ENCODE results near the gene FOXK1.
A peak's percentile ranks its signal among the peaks of the same experiment; 100 is the strongest.
"Not testable (repeated sequence)": the region's sequence is repeated elsewhere in the genome, so short reads cannot be mapped to it uniquely, and the experiment has no call there.

FOXK1 gene

DNA sequence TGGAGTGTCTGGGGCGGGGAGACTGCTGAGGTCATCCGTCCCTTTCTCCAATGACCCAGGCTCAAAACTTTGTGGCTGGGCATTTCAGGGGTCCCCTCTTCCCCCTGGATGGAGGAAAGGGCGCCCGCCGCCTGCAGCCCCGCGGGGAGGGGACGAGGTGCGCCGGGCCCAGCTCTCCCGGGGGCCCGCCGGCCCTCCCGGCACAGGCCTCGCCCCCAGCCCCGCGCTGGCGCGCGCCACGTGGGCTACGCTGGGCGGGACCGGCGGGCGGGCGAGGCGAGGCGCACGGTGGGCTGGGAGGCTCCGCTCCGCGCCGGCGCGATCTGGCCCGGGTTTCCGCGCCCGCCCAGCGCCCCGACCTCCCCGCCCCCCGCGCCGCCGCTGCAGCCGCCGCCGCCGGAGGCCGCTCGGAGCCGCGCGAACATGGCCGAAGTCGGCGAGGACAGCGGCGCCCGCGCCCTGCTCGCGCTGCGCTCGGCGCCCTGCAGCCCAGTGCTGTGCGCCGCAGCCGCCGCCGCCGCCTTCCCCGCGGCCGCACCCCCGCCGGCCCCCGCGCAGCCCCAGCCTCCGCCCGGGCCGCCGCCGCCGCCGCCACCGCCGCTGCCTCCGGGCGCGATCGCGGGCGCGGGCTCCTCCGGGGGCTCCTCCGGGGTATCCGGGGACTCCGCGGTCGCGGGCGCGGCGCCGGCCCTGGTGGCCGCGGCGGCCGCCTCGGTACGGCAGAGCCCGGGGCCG is at the start of gene FOXK1:
Gene FOXK1, plus strand, starts transcription at position 410 of the 735 bp plus-strand sequence. Its CDS starts 14 bp downstream, at position 424.
- DNase-seq (ENCODE audit: low spot score): peak; percentile 82

DNA sequence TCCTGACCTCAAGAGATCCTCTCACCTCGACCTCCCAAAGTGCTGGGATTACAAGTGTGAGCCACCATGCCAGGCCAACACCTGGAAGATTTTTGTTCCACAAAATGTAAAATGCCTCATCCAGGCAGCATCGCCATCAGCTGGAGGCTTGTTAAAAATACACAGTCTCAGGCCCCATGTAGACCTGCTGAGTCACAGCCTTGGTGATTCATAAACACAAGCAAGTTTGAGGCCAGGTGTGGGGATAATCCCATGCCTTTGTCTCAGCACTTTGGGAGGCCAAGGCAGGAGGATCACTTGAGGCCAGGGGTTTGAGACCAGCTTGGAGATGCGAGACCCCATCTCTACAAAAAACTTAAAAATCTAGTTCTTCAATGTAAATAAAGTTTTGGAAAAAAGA is 49.1 kb upstream of the FOXK1 start:
- no peak for DNase-seq (ENCODE audit: low spot score)

DNA sequence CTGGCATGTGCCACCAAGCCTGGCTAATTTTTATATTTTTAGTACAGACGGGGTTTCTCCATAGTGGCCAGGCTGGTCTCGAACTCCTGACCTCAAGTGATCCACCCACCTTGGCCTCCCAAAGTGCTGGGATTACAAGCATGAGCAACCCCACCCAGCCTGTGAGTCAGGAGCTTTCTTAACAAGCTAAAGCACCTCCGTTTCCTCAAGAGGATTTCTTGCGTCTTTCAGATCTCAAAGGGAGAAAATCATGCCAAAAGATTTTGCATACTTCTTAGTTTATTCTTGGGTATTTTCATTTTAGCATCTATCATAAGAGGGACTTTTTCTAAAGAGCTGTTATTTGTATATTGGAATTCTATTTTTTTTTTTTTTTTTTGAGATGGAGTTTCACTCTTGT is 47.9 kb upstream of the FOXK1 start:
- no peak for DNase-seq (ENCODE audit: low spot score)

DNA sequence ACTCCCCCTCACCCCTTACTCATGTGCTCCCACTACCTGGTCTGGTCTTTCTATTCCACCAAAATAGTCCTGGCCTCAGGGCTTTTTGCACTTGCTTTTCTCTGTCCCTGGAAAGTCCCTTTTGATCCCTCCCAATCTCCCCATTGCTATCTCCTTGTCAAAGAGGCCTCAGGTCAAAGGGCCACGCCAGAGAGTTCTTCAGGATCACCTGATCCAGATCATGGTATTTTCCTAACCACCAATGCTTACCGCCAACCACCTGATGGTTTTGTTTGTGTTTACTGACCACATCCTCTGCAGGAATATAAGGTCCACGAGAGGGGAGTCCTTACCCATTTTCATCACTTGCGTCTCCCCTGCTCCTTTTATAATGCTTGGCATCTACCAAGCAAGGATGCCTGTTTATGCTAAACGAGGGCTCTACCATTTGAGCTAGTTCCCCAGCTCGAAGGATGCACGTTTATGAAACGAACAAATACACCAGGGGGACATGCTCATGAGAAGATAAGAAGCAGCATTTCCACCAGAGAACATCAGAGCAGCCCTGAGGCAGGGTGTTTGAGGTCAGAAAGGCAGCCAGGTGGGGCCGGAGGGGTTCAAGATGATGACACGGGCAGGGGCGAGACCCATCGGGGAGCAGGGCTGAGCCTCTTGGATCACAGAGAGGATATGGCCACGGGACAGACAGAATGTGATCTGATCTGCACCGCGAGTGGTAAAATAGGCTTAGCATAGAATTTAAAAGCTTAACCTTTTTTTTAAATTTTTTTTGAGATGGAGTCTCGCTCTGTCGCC is 43.1 kb upstream of the FOXK1 start:
- no peak for DNase-seq (ENCODE audit: low spot score)

DNA sequence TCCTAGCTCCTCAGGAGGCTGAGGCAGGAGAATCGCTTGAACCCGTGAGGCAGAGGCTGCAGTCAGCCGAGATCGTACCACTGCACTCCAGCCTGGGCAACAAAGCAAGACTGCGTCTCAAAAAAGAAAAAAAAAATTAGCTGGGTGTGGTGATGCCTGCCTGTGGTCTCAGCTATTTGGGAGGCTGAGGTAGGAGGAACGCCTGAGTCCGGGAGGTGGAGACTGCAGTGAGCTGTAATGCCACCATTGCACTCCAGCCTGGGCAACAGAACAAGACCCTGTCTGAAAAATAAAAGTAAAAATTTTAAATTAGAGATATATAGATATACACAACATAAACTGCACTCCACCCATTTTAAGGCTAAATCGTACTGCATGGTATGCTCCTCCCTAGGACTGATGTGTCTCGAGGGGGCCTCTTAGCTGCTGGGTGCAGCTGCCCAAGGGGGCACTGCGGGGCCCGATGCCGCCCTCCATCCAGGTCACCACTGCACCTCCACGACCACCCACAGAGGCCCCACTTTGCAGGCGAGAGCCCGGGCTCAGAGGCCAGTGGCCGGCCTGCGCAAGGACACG is 40.9 kb upstream of the FOXK1 start:
- no peak for DNase-seq (ENCODE audit: low spot score)

DNA sequence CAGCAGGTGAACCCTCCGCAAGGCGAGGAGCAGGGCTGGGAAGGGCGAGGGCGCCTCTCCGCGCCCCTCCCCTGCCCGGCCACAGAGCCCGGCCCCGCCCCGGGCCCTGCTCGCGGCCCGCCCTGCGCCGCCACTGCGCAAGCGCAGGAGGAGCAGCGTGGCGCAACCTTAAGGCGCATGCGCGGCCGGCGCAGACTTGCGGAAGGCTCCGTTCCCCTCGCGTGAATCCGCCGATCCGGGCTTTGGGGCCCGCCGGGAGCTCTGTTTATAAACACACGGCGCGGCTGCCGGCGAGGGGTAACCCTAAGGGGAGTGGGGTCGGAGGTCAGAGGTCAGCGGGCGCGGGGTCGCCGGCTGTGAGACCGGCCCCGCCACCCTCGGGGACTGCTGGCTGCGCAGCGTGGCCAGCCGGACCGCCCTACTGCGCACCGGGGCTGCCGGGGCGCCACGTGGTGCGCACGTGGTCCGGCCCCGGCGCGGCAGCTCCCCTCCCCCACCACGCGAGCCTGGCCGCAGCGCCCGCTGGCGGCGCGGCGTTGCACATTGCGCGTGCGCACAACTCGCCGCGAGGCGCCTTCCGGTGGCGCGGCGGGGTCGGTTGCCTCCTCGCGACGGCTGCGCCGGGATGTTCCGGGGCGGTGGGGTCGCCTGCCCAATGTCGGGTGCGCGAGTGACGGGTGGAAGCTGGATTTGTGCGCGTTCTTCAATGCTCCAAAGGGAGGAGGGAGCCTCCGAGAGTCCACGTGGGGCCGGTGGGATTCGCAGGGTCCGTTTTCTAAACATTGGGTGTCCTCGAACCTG is 40.2 kb upstream of the FOXK1 start:
- peak; percentile 93 for DNase-seq (ENCODE audit: low spot score)

DNA sequence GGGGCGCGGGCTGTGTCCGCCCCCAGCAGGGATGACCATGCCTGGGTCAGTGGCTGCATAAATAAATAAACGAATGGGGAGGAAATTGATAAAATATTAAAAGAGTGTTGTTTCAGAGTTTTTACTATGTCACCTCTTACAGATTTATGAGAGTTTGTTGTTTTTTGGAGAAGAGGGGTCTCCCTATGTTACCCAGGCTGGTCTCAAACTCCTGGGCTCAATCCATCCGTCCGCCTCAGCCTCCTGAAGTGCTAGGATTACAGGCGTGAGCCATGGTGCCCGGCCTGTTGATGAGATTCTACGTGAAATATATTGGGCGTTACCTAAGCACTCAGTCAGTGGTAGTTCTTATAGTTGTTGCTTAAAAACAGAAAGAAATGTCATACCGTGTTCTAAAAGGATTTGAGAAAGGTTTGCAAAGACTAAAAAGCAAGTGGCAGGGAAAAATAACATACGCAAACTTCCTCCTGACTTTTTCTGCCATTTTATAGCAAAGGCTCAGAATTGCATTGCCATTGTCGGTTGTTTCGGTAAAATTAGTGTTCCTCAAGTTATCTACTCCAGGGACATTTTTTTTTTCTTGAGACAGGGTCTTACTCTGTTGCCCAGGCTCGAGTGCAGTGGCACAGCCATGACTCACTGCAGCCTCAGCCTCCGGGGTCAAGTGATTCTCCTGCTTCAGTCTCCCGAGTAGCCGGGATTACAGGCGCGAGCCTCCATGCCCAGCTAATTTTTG is 39.5 kb upstream of the FOXK1 start:
- no peak for DNase-seq (ENCODE audit: low spot score)

DNA sequence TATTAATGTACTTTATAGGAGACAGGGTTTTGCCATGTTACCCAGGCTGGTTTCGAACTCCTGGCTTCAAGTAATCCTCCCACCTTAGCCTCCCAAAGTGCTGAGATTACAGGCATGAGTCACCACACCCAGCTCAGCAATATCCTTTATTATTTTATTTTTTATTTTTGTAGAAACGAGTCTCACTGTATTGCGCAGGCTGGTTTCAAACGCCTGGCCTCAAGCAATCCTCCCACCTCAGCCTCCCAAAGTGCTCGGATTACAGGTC is 39.0 kb upstream of the FOXK1 start:
- not testable (repeated sequence) for DNase-seq (ENCODE audit: low spot score)

DNA sequence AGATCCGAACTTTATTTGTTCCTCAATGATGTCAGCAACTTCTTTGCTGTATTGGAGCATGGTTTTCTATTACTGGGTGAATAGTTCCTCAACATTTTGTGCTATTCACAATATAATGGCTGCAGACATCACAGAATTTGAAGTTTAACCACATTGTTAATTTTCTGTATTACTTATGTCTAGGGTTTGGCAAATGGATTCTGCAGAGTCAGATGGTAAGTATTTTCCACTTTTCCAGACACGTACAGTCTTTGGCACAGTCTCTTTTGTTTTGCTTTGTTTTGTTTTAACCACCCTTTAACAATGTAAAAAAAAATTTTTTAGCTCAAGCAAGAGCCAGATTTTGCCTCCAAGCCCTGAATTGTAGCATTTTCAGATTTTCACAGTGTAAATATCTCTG is 36.8 kb upstream of the FOXK1 start:
- DNase-seq (ENCODE audit: low spot score): no peak

DNA sequence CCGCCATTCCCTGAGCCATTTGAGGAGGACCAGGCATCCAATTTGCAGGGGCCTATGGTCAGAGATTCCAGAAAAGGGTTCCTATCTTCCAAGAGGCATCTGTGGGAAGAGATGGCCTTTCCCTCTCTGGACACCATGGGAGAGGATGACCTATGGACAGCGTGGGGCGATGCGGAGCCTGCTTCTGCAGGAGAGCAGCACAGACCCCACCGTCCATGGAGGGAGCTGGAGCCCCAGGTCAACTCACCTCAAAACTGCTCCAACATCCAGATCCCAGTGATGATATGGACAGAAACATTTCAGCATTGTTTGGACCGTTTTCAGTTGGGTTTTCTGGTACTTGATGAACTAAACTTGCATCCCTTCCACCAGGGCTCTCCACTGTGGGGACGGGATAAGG is 34.0 kb upstream of the FOXK1 start:
- no peak for DNase-seq (ENCODE audit: low spot score)

DNA sequence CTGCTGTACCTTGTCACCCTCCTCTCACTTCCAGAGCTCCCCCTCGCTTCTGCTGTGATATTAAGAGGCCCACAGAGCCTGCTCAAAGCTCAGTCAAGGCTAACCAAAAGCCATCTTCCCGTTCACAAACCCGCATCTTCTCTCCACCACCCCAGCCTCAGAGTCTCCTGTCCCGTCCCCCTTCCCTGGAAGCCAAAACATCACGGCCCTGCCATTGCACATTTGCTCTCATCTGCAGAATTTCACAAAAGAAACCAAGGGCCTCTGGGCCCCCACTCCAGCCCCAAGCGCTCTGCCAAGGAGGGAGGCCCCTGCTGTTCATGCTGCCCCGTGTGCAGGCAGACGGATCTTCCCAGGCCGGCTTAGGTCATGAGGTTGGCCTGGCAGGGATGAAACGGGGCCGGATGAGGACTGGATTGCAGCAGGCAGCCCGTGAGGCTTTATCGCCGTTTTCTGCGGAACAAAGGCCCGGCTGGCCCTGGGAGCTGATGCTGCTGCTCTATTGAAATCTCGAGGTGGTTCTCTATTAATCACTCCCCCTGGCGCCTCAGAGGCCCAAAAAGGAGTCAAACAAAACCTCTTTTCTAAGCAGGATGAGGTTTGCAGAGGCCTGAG is 31.6 kb upstream of the FOXK1 start:
- DNase-seq (ENCODE audit: low spot score): no peak

DNA sequence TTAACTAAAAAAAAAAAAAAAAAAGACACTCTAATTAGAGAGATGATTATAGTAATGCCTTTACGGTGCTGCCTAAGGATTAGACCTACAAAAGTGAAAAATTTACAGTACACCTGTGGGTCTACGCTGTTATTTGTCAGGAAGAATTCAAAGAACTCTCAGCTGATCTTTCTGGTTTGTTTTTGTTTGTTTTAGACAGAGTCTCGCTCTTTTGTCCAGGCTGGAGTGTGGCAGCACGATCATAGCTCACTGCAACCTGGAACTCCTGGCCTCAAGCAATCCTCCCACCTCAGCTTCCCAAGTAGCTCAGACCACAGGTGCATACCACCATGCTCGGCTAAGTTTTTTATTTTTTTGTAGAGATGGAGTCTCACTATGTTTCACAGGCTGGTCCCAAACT is 28.3 kb upstream of the FOXK1 start:
- DNase-seq (ENCODE audit: low spot score): no peak

DNA sequence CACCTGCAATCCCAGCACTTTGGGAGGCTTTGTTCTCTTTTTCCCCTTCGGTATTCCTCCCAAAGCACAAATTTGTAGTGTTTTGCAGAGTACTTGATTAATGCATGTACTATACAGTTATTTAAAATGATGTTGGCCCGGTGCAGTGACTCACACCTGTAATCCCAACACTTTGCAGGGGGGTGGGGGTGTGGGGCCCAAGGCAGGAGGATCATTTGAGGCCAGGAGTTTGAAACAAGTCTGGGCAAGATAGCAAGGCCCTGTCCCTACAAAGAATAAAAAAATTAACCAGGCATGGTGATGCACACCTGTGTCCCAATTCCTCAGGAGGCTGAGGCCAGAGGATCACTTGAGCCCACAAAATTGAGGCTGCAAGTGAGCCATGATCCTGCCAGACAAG is 26.8 kb upstream of the FOXK1 start:
- no peak for DNase-seq (ENCODE audit: low spot score)

DNA sequence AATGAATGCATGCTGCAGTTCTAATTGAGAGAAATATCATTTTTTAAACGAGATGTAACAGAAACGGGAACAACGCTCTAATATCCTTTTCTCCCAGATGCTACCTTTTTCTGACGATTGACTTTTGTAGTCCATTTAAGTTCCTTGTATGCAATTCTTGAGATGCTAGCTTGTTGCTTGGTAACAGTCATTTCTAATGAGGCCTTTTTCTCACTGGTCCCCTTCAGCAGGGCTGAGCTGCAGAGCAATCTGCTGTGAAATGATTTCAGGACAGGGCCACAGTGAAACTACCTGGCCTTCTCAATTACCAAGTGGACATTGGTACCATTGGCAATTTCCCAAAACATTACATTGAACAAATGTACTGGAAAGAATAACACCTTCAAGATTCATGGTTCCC is 26.2 kb upstream of the FOXK1 start:
- DNase-seq (ENCODE audit: low spot score): no peak

DNA sequence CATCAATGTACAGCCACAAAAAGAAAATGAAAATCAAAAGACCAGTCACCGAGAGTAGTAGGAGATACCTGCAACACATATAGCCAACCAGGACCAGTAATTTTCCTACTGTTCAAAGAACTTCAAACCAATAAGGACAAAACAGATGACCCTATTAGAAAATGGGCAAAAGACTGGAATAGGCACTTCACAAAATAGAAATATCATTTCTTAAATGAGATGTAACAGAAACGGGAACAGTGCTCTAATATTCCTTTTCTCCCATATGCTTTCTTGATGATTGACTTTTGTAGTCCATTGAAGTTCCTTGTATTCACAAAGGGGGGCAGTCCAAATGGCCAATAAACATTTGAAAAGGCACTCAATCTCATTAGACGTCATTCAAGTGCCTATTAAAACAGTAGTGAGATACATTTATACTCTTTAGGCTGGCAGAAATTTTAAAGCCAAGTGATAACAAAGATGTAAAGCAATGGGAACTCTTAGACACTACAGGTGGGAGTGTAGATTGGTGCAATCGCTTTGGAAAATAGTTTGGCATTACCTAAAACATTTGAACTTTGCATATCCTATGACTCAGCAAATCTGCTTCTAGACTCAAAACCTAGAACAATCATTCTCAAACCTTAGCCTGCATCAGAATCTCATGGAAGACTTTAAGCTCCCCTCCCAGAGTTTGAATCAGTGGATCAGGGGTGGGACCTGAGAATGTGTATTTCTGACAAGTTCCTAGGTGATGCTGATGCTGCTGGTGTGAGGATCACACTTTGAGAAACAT is 24.3 kb upstream of the FOXK1 start:
- DNase-seq (ENCODE audit: low spot score): no peak

DNA sequence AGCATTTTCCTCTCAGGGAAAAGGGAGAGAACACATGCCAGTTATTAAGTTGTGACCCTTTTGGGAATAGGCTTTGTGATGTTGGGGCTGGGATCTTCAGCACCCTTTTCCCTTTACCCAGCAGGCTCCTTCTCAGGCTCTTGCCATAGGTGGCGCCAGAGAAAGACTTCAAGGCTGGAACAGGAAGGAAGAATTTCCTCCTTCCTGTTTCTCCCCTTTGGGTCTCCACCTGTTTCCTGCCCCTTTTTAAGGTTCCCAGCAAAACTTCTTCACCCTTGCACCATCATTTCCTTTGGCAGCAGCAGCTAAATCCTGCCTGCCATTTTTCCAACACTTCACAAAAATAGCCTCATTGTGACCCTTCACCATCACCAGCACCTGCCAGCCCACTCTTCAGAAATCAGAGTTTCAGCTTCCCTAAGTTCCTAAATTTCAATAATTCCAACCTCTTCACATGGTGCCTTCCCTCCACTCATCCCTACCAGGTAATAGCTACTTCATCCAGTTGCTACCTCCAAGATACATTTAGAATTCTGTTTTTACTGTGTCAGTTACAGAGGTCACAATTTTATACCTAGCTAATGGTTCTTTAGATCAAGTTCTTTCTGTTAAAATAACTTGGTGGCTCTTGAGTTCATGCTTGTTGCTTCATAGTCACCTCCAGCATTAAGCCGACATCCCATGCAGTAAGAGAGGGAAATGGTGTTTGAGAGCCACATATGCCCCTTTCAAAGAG is 22.4 kb upstream of the FOXK1 start:
- DNase-seq (ENCODE audit: low spot score): no peak

DNA sequence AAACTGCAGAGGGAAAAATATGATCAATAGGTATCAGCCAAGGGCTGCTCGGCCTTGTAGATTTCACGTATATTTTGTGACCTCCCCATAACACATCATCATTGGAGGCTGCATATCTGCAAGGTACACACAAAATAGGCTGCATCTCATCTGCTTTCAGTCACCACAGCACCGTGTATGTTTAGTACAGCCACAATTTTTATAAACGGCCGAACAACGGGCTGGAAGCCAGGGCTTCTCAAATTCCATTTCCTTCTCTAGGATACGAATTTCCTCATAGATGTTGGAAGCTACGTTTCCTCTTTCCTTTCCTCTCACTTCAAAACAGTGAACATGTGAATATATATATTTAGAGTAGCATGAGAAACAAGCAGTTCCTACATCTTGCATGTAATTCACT is 20.2 kb upstream of the FOXK1 start:
- DNase-seq (ENCODE audit: low spot score): no peak

DNA sequence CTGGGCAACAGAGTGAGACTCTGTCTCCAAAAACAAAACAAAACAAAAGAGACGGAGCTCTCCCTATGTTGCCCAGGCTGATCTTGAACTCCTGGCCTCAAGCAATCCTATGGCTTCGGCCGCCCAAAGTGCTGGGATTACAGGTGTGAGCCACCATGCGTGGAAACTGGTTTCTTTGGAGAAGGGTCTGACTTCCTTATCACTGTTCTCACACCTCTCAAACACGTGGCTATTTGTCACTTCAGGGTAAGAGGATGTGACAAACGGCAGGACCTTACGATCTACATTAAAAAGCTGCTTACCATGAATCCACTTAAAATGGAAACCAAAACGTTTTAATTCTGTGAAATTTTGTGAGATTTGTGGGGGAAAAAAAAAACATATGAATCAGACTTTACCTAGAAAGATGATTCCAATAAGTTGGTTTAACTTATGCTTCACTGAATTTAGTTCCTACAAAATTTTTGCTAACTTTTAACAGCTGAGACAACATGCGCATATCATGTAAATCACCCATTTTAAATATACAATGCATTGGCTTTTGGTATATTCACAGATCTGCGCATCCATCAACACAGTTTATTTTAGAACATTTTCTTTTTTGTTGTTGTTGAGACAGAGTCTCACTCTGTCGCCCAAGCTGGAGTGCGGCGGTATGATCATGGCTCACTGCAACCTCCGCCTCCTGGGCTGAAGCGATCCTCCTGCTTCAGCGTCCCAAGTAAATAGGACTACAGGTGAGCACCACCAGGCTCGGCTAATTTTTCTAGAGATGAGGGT is 18.7 kb upstream of the FOXK1 start:
- no peak for DNase-seq (ENCODE audit: low spot score)

DNA sequence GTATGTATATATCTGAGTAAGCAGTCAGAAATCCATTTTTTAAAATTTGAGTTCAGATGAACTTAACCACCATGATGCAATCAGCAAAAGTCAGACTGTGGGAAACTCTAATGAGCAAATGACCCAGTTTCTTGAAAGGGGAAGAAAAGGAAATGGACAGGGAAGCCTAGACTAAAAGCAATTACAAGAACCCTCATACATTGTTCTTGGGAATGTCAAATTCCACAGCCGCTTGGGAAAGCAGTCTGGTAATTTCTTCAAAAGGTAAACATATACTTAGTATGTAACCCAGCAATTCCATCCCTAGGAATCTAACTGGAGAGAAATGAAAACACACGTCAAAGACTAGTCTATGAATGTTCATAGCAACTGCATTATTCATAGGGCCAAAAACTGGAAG is 16.4 kb upstream of the FOXK1 start:
- DNase-seq (ENCODE audit: low spot score): no peak

All from putamen (tissue), 1 donor.